Fibroblast of villous mesenchyme (primary cell): Measurements from ENCODE around the gene MTHFS. TPM values are rescaled to one million over a fixed set of nuclear protein-coding genes. Genes with fewer than 3 reads are reported as not detected.

Experiments
- DNase-seq: peaks from one replicate; pipeline ENCODE4 v3.0.0-alpha.2; 2010; ENCODE audit warnings: low read depth
- H3K4me3 ChIP-seq: 2 replicates; pipeline ENCODE4 v1.5.1; 2011; ENCODE audit warnings: low read depth, mild to moderate bottlenecking, low read length
- CTCF ChIP-seq: IDR thresholded peaks from 2 replicates; pipeline ENCODE4 v1.5.1; 2012; ENCODE audit warnings: low read depth, mild to moderate bottlenecking, low read length; ENCODE audit not compliant: insufficient read depth
- total RNA-seq: library from RNA; depleted of rRNA; stranded (reverse); fragments of >200 nt; gene quantifications from 2 replicates; pipeline ENCODE4 v1.2.3, GENCODE V29; 2012

Gene MTHFS
- total RNA-seq, 1 donor = 9.5 TPM

GRCh38 chr15:79832367-79833120 lies 64.3 kb downstream of the MTHFS start:
- no peak for TF ChIP-seq CTCF
- H3K4me3 ChIP-seq = no peak overlapping the region
- no peak for DNase-seq

GRCh38 chr15:79831604-79832003 lies 65.2 kb downstream of the MTHFS start:
- TF ChIP-seq CTCF = no peak
- H3K4me3 ChIP-seq = no peak overlapping the region
- DNase-seq = no peak

GRCh38 chr15:79829950-79830349 lies 66.9 kb downstream of the MTHFS start:
- H3K4me3 ChIP-seq = no peak overlapping the region
- no peak for TF ChIP-seq CTCF
- DNase-seq = no peak

- TF ChIP-seq CTCF = no peak
Observed at GRCh38 chr15:79828447-79828846, 68.4 kb downstream of the MTHFS start.

GRCh38 chr15:79826800-79827199 lies 70.0 kb downstream of the MTHFS start:
- no peak for DNase-seq
- no peak overlapping the region for H3K4me3 ChIP-seq
- no peak for TF ChIP-seq CTCF

More at GRCh38 chr15:79828447-79828846, 68.4 kb downstream of the MTHFS start:
- DNase-seq = no peak
- no peak overlapping the region for H3K4me3 ChIP-seq

GRCh38 chr15:79824136-79824701 lies 72.6 kb downstream of the MTHFS start:
- no peak for TF ChIP-seq CTCF
- H3K4me3 ChIP-seq = no peak overlapping the region
- DNase-seq = no peak
